Activated CD4-positive, CD25-positive, alpha-beta regulatory T cell treated with anti-CD3 and anti-CD28 coated beads, Interleukin-2, amount 50 U/mL, for 72 hours (primary cell): Measurements from ENCODE around the gene IRS2.
"Not testable (repeated sequence)": the region's sequence is repeated elsewhere in the genome, so short reads cannot be mapped to it uniquely, and the experiment has no call there.

Experiments used
- DNase-seq: peaks from one replicate; pipeline ENCODE4 v3.0.0; 2021

Gene IRS2

GRCh38 chr13:109755551-109755950, 30.8 kb downstream of the IRS2 start:
- no peak for DNase-seq

- no peak for DNase-seq
Measured at GRCh38 chr13:109751477-109751876, 34.9 kb downstream of the IRS2 start.

- DNase-seq = no peak
Measured at GRCh38 chr13:109750221-109750775, 36.1 kb downstream of the IRS2 start.

- DNase-seq = no peak
Measured at GRCh38 chr13:109749365-109749764, 37.0 kb downstream of the IRS2 start.

GRCh38 chr13:109748677-109749076, 37.7 kb downstream of the IRS2 start:
- DNase-seq = no peak

- DNase-seq = no peak
Measured at GRCh38 chr13:109747524-109747923, 38.9 kb downstream of the IRS2 start.

- DNase-seq = no peak
Measured at GRCh38 chr13:109746364-109746763, 40.0 kb downstream of the IRS2 start.

- DNase-seq = no peak
Measured at GRCh38 chr13:109745702-109746101, 40.7 kb downstream of the IRS2 start.

- no peak for DNase-seq
Measured at GRCh38 chr13:109745060-109745459, 41.3 kb downstream of the IRS2 start.

- DNase-seq = no peak
Measured at GRCh38 chr13:109744512-109745051, 41.8 kb downstream of the IRS2 start.

GRCh38 chr13:109743706-109744453, 42.5 kb downstream of the IRS2 start:
- DNase-seq = no peak

GRCh38 chr13:109741966-109742365, 44.4 kb downstream of the IRS2 start:
- DNase-seq = no peak

GRCh38 chr13:109740721-109741120, 45.7 kb downstream of the IRS2 start:
- DNase-seq = no peak

GRCh38 chr13:109740121-109740520, 46.3 kb downstream of the IRS2 start:
- no peak for DNase-seq

GRCh38 chr13:109738298-109738746, 48.1 kb downstream of the IRS2 start:
- no peak for DNase-seq

GRCh38 chr13:109737606-109738005, 48.8 kb downstream of the IRS2 start:
- DNase-seq = no peak

GRCh38 chr13:109737046-109737573, 49.3 kb downstream of the IRS2 start:
- DNase-seq = no peak

- no peak for DNase-seq
Measured at GRCh38 chr13:109735436-109735966, 50.9 kb downstream of the IRS2 start.

GRCh38 chr13:109734002-109734785, 52.2 kb downstream of the IRS2 start:
- no peak for DNase-seq

- no peak for DNase-seq
Measured at GRCh38 chr13:109733550-109733949, 52.8 kb downstream of the IRS2 start.

- not testable (repeated sequence) for DNase-seq
Measured at GRCh38 chr13:109732470-109733170, 53.8 kb downstream of the IRS2 start.

- no peak for DNase-seq
Measured at GRCh38 chr13:109730812-109731335, 55.5 kb downstream of the IRS2 start.
